HCT116 (cell line): ENCODE data around the gene CEP170B. TPM values are rescaled to one million over a fixed set of nuclear protein-coding genes. Genes with fewer than 3 reads are reported as not detected.

Experiments
- ATAC-seq: fragments of 200-7000 bp; cut with Tn5 transposase; 2 replicates; pipeline ENCODE4 v1.9.1; 2020; ENCODE audit warnings: mild to moderate bottlenecking, moderate library complexity
- BruUV-seq: library from RNA; stranded (reverse); fragments of 400-500 nt; replicated peaks from 2 replicates; lab custom pipeline; 2021; lab: Mats Ljungman, UMichigan
- CTCF ChIA-PET: fragments of 300-600 bp; sonication (Branson Sonifier 250); formaldehyde crosslinking; loops from one replicate; lab custom pipeline; 2021; ENCODE audit warnings: antibody characterized with exemption; lab: Charles Lee
- POLR2A ChIA-PET: fragments of 300-600, 350-600 bp; sonication (Branson Sonifier 250); formaldehyde crosslinking; loops from one replicate; lab custom pipeline; 2021; ENCODE audit warnings: antibody characterized with exemption; lab: Charles Lee
- RAD21 ChIA-PET, 2 experiments: fragments of 300-600 bp; sonication (Branson Sonifier 250); formaldehyde crosslinking; loops; one replicate each; lab custom pipeline; 2023; ENCODE audit warnings: low total read pairs in 2 of 2; ENCODE audit not compliant: uncharacterized antibody in 2 of 2, unreplicated experiment in 2 of 2, low non-redundant PET in 1 of 2; lab: Charles Lee
- DNase-seq: peaks from one replicate; pipeline ENCODE4 v3.0.0-alpha.2; 2010; ENCODE audit warnings: low read depth, low spot score
- H2AFZ ChIP-seq: fragments of 200-600 bp; shearing (Covaris generic), sonication (generic); 2 replicates; pipeline ENCODE4 v1.6.1; 2017; ENCODE audit warnings: low read depth, mixed run types, mixed read lengths, antibody characterized with exemption, low read length; ENCODE audit not compliant: poor library complexity, severe bottlenecking
- H3K27ac ChIP-seq: 2 replicates; pipeline ENCODE4 v1.5.1; 2012; ENCODE audit warnings: low read depth, low read length
- H3K27me3 ChIP-seq: fragments of 200-600 bp; sonication (generic); 2 replicates; pipeline ENCODE4 v1.6.1; 2016; ENCODE audit warnings: mixed run types, low read length, mixed read lengths; ENCODE audit not compliant: insufficient read depth
- H3K36me3 ChIP-seq, 2 experiments: fragments of 200-500 bp in 1 of 2; fragments of 200-600 bp in 1 of 2; sonication (Bioruptor generic) in 1 of 2; sonication (generic) in 1 of 2; 2 replicates each; pipeline versions ENCODE4 v1.5.1 to v1.6.1; 2014 to 2016; ENCODE audit warnings: low read length in 2 of 2, inconsistent platforms in 1 of 2, mixed read lengths in 1 of 2, mixed run types in 1 of 2; ENCODE audit not compliant: insufficient read depth in 2 of 2, control insufficient read depth in 1 of 2
- H3K4me1 ChIP-seq, 2 experiments: fragments of 200-600 bp in 1 of 2; sonication (generic) in 1 of 2; 2 replicates each; pipeline versions ENCODE4 v1.5.1 to v1.6.1; 2012 to 2017; ENCODE audit warnings: low read length in 2 of 2, inconsistent platforms in 1 of 2, mild to moderate bottlenecking in 1 of 2, mixed read lengths in 1 of 2, mixed run types in 1 of 2, moderate library complexity in 1 of 2; ENCODE audit not compliant: insufficient read depth in 2 of 2, control insufficient read depth in 1 of 2
- H3K4me2 ChIP-seq: fragments of 200-600 bp; sonication (generic); 2 replicates; pipeline ENCODE4 v1.6.1; 2017; ENCODE audit warnings: mixed run types, low read length, mixed read lengths
- H3K4me3 ChIP-seq, 2 experiments: fragments of 200-600 bp in 1 of 2; sonication (generic) in 1 of 2; replicated peaks in 1 of 2; 2 replicates each; pipeline ENCODE4 v1.5.1; 2011 to 2016; ENCODE audit warnings: low read length in 2 of 2, control low read depth in 1 of 2, low read depth in 1 of 2, mild to moderate bottlenecking in 1 of 2, mixed read lengths in 1 of 2, mixed run types in 1 of 2
- H3K79me2 ChIP-seq: fragments of 200-600 bp; sonication (generic); 2 replicates; pipeline ENCODE4 v1.6.1; 2017; ENCODE audit warnings: mild to moderate bottlenecking, mixed run types, low read length, moderate library complexity, mixed read lengths; ENCODE audit not compliant: insufficient read depth
- H3K9ac ChIP-seq: fragments of 200-600 bp; sonication (generic); 2 replicates; pipeline ENCODE4 v1.6.1; 2016; ENCODE audit warnings: low read length, mixed read lengths
- H3K9me2 ChIP-seq: fragments of 200-600 bp; sonication (generic), shearing (Covaris generic); 2 replicates; pipeline ENCODE4 v1.6.1; 2017; ENCODE audit warnings: mixed run types, mild to moderate bottlenecking, moderate library complexity; ENCODE audit not compliant: insufficient read depth
- H3K9me3 ChIP-seq, 2 experiments: fragments of 200-500 bp in 1 of 2; fragments of 200-600 bp in 1 of 2; sonication (Bioruptor generic) in 1 of 2; sonication (generic) in 1 of 2; 2 replicates each; pipeline ENCODE4 v1.6.1; 2014 to 2017; ENCODE audit warnings: low read length in 2 of 2, mixed read lengths in 2 of 2, inconsistent platforms in 1 of 2, low read depth in 1 of 2, mild to moderate bottlenecking in 1 of 2, mixed run types in 1 of 2, moderate library complexity in 1 of 2; ENCODE audit not compliant: control insufficient read depth in 1 of 2, insufficient read depth in 1 of 2
- H4K20me1 ChIP-seq: fragments of 200-600 bp; sonication (generic), shearing (Covaris generic); 2 replicates; pipeline ENCODE4 v1.6.1; 2017; ENCODE audit warnings: mixed run types, mild to moderate bottlenecking, moderate library complexity; ENCODE audit not compliant: insufficient read depth
- ATF3 ChIP-seq: IDR thresholded peaks from 2 replicates; pipeline ENCODE4 v1.6.1; 2012
- CBX3 ChIP-seq: IDR thresholded peaks from 2 replicates; pipeline ENCODE4 v1.6.1; 2012; ENCODE audit warnings: low read depth
- EZH2 ChIP-seq: fragments of 200-600 bp; sonication (generic); IDR thresholded peaks from 2 replicates; pipeline ENCODE4 v1.6.1; 2017; ENCODE audit warnings: antibody characterized with exemption, mixed run types
- EZH2phosphoT487 ChIP-seq: fragments of 200-600 bp; IDR thresholded peaks from 2 replicates; pipeline ENCODE4 v1.6.1; 2018; ENCODE audit warnings: antibody characterized with exemption, borderline replicate concordance
- FOSL1 ChIP-seq: IDR thresholded peaks from 2 replicates; pipeline ENCODE4 v1.6.1; 2012; ENCODE audit warnings: low read depth
- JUND ChIP-seq: IDR thresholded peaks from 2 replicates; pipeline ENCODE4 v1.6.1; 2012
- MAX ChIP-seq: IDR thresholded peaks from 2 replicates; pipeline ENCODE4 v1.6.1; 2012
- RAD21 ChIP-seq: IDR thresholded peaks from 2 replicates; pipeline ENCODE4 v1.6.1; 2012; ENCODE audit warnings: low read depth, mild to moderate bottlenecking
- SIN3A ChIP-seq: IDR thresholded peaks from 2 replicates; pipeline ENCODE4 v1.6.1; 2012; ENCODE audit warnings: low read depth
- SP1 ChIP-seq: IDR thresholded peaks from 2 replicates; pipeline ENCODE4 v1.6.1; 2012; ENCODE audit warnings: low read depth
- TCF7L2 ChIP-seq: IDR thresholded peaks from 2 replicates; pipeline ENCODE4 v1.7.0; 2011; ENCODE audit warnings: borderline replicate concordance, inconsistent platforms; ENCODE audit not compliant: insufficient read depth, insufficient read length; ENCODE audit errors: extremely low read depth
- YY1 ChIP-seq: IDR thresholded peaks from 2 replicates; pipeline ENCODE4 v1.6.1; 2011; ENCODE audit warnings: low read length, low read depth, moderate library complexity, mild to moderate bottlenecking; ENCODE audit not compliant: insufficient replicate concordance; ENCODE audit errors: extremely low read depth
- ZFX ChIP-seq: fragments of 450-650 bp; IDR thresholded peaks from 2 replicates; pipeline ENCODE4 v1.6.1; 2017
- intact Hi-C: fragments of 100-400 bp; cut with micrococcal nuclease; formaldehyde crosslinking; loops from 2 replicates; pipeline ENCODE4 v1.10.0; 2022
- total RNA-seq: library from RNA; stranded (reverse); gene quantifications from one replicate; pipeline ENCODE4 v1.2.1, GENCODE V29; 2021; ENCODE audit not compliant: unreplicated experiment

CEP170B gene
- total RNA-seq, 1 experiment from 2014 or later = 45.9 TPM

GRCh38 chr14:104891121-104891551 is 26.1 kb downstream of the CEP170B start:
- BruUV-seq = no TSS peak
- Histone ChIP-seq H3K4me3 (no peak overlapping the region), H3K4me2 (no peak overlapping the region), H3K27ac (no peak overlapping the region), H3K4me1 (peaks cover 0 to 4% of the 10 kb centered on the region in 2 experiments; a peak in 1 of 4 replicates), H3K27me3 (no peaks in the 10 kb centered on the region), H4K20me1 (no peaks in the 10 kb centered on the region), H3K36me3 (peaks cover 0 to 15% of the 10 kb centered on the region in 2 experiments; a peak in 2 of 4 replicates), H2AFZ (no peak overlapping the region), H3K9ac (no peak overlapping the region), H3K9me2 (no peaks in the 10 kb centered on the region), H3K9me3 (no peaks in the 10 kb centered on the region), H3K79me2 (no peaks in the 10 kb centered on the region)
- POLR2A ChIA-PET = no interaction called here
- no peak for DNase-seq
- TF ChIP-seq RAD21 (no peak), YY1 (no peak), ZFX (no peak), SIN3A (no peak), CBX3 (no peak), JUND (no peak), ATF3 (no peak), SP1 (no peak), FOSL1 (no peak), EZH2 (no peak), EZH2phosphoT487 (no peak), MAX (no peak), TCF7L2 (no peak)
- intact Hi-C loops = no loop called here
- RAD21 ChIA-PET = no interaction called here
- CTCF ChIA-PET = no interaction called here
- no peak for ATAC-seq
